Measurements from ENCODE around the gene CHTOP.

Gene CHTOP

GRCh38 chr1:153685544-153686340, 51.9 kb downstream of the CHTOP start:
- DNase-seq (ENCODE audit: low spot score), result no peak

- no peak for DNase-seq (ENCODE audit: low spot score)
Measured at GRCh38 chr1:153687346-153688125, 53.7 kb downstream of the CHTOP start.

- DNase-seq (ENCODE audit: low spot score), result no peak
Measured at GRCh38 chr1:153688276-153688675, 54.4 kb downstream of the CHTOP start.

- DNase-seq (ENCODE audit: low spot score), result no peak
Measured at GRCh38 chr1:153688736-153689328, 55.0 kb downstream of the CHTOP start.

- DNase-seq (ENCODE audit: low spot score), result no peak
Measured at GRCh38 chr1:153693466-153693865, 59.6 kb downstream of the CHTOP start.

All from ecto neural progenitor cell (in vitro differentiated cells).